ENCODE data around the gene TLR4.

GRCh38 chr9:117681888-117682287, 22.3 kb upstream of the TLR4 start:
- TF ChIP-seq CTCF (IDR thresholded peaks at IDR 0.05) (no peak), EP300 (IDR thresholded peaks at IDR 0.05) (no peak), POLR2A (IDR thresholded peaks at IDR 0.05) (no peak)

Data from tibial nerve (tissue), 4 donors.